ENCODE measurements around the gene MYO7B. TPM values are rescaled to one million over a fixed set of nuclear protein-coding genes. Genes with fewer than 3 reads are reported as not detected.

The MYO7B gene
- total and polyA plus RNA-seq, 10 donors = 32.3 to 165 (median 52.9) TPM

- peaks cover 0 to 7% (median 0%) of the 10 kb centered on the region in 6 donors for H3K4me1 ChIP-seq
- no peak for TF ChIP-seq POLR2A (IDR thresholded peaks at IDR 0.05)
- no peak for TF ChIP-seq POLR2AphosphoS5 (IDR thresholded peaks at IDR 0.05)
- TF ChIP-seq CTCF (IDR thresholded peaks at IDR 0.05 in 8 of 11, conservative IDR thresholded peaks at IDR 0.05 in 3 of 11) = no peak
- peak; percentile 56 for DNase-seq
Observed at GRCh38 chr2:127611076-127611925, 75.8 kb downstream of the MYO7B start.

GRCh38 chr2:127612111-127612822 lies 76.8 kb downstream of the MYO7B start:
- H3K4me3 ChIP-seq = no peak overlapping the region
- intact Hi-C loops (cut with DNase I; ENCODE audit: low total_unique reads) = no loop called here
- peaks cover 0 to 12% (median 0%) of the 10 kb centered on the region in 6 donors for H3K4me1 ChIP-seq
- DNase-seq = peak; percentile 52
- TF ChIP-seq POLR2A (IDR thresholded peaks at IDR 0.05) (no peak), POLR2AphosphoS5 (IDR thresholded peaks at IDR 0.05) (no peak), CTCF (IDR thresholded peaks at IDR 0.05 in 8 of 11, conservative IDR thresholded peaks at IDR 0.05 in 3 of 11) (no peak)
- H3K36me3 ChIP-seq = peaks cover 0 to 4% (median 0%) of the 10 kb centered on the region in 6 donors
- H3K27me3 ChIP-seq (replicated peaks in 1 of 7) = no peaks in the 10 kb centered on the region
- no peak overlapping the region for H3K27ac ChIP-seq
- peaks cover 0 to 33% (median 20%) of the 10 kb centered on the region in 8 donors for H3K9me3 ChIP-seq
- 89 to 97% (median 93%) methylated on average over 9 to 13 of the region's 13 CpGs for WGBS, 5 donors

More at GRCh38 chr2:127611076-127611925, 75.8 kb downstream of the MYO7B start:
- intact Hi-C loops (cut with DNase I; ENCODE audit: low total_unique reads) = no loop called here
- WGBS, 5 donors = 88 to 95% (median 92%) methylated on average over 11 of the region's 11 CpGs
- Histone ChIP-seq H3K9me3 (peaks cover 0 to 33% (median 20%) of the 10 kb centered on the region in 8 donors), H3K27ac (no peak overlapping the region), H3K36me3 (peaks cover 0 to 9% (median 0%) of the 10 kb centered on the region in 6 donors), H3K4me3 (no peak overlapping the region), H3K27me3 (replicated peaks in 1 of 7) (no peaks in the 10 kb centered on the region)

GRCh38 chr2:127614246-127614645 lies 78.8 kb downstream of the MYO7B start:
- TF ChIP-seq CTCF (IDR thresholded peaks at IDR 0.05 in 8 of 11, conservative IDR thresholded peaks at IDR 0.05 in 3 of 11) (no peak), POLR2AphosphoS5 (IDR thresholded peaks at IDR 0.05) (no peak), POLR2A (IDR thresholded peaks at IDR 0.05) (no peak)
- Histone ChIP-seq H3K4me1 (peaks cover 0 to 12% (median 0%) of the 10 kb centered on the region in 6 donors), H3K27ac (no peak overlapping the region), H3K9me3 (peaks cover 0 to 33% (median 20%) of the 10 kb centered on the region in 8 donors), H3K36me3 (no peaks in the 10 kb centered on the region), H3K4me3 (no peak overlapping the region), H3K27me3 (replicated peaks in 1 of 7) (no peaks in the 10 kb centered on the region)
- WGBS, 5 donors = 82 to 97% (median 91%) methylated on average over 2 of the region's 2 CpGs
- intact Hi-C loops (cut with DNase I; ENCODE audit: low total_unique reads) = no loop called here
- DNase-seq = no peak

- 68 to 86% (median 84%) methylated on average over 3 of the region's 3 CpGs for WGBS, 5 donors
- DNase-seq = no peak
- H3K4me1 ChIP-seq = peaks cover 0 to 17% (median 0%) of the 10 kb centered on the region in 6 donors
Observed at GRCh38 chr2:127614731-127615130, 79.2 kb downstream of the MYO7B start.

More at GRCh38 chr2:127614731-127615130, 79.2 kb downstream of the MYO7B start:
- no peak for TF ChIP-seq POLR2A (IDR thresholded peaks at IDR 0.05)
- no peak for TF ChIP-seq POLR2AphosphoS5 (IDR thresholded peaks at IDR 0.05)
- no peak for TF ChIP-seq CTCF (IDR thresholded peaks at IDR 0.05 in 8 of 11, conservative IDR thresholded peaks at IDR 0.05 in 3 of 11)
- Histone ChIP-seq H3K27me3 (replicated peaks in 1 of 7) (no peaks in the 10 kb centered on the region), H3K36me3 (no peaks in the 10 kb centered on the region), H3K27ac (no peak overlapping the region), H3K4me3 (no peak overlapping the region), H3K9me3 (peaks cover 0 to 33% (median 20%) of the 10 kb centered on the region in 8 donors)
- intact Hi-C loops (cut with DNase I; ENCODE audit: low total_unique reads) = no loop called here
